ENCODE measurements around the gene LSMEM2. TPM values are rescaled to one million over a fixed set of nuclear protein-coding genes. Genes with fewer than 3 reads are reported as not detected.
"Not testable (repeated sequence)": the region's sequence is repeated elsewhere in the genome, so short reads cannot be mapped to it uniquely, and the experiment has no call there.

The LSMEM2 gene
- total RNA-seq, 1 experiment from 2014 or later = 1.6 TPM

GRCh38 chr3:50272911-50273688, 5.8 kb upstream of the LSMEM2 start:
- in situ Hi-C loops (cut with HindIII; ENCODE audit: low sequenced_read_pairs) = no loop called here
- DNase-seq (ENCODE audit: low spot score) = peak; percentile 81

DNA sequence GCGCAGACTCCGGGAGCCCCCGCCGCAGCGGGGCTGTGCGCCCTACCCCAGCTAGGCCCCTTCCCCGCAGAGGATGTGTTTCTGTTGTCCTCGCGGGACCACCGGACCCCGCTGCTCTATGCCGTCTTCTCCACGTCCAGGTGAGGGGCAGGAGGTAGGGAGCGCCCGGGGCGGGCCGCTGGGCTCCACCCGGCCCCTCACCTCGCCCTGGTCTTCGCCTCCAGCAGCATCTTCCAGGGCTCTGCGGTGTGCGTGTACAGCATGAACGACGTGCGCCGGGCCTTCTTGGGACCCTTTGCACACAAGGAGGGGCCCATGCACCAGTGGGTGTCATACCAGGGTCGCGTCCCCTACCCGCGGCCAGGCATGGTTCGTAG, 5.2 kb upstream of the LSMEM2 start:
- DNase-seq (ENCODE audit: low spot score) = no peak
- in situ Hi-C loops (cut with HindIII; ENCODE audit: low sequenced_read_pairs) = no loop called here

GRCh38 chr3:50274371-50275104, 4.3 kb upstream of the LSMEM2 start:
- peak; percentile 50 for DNase-seq (ENCODE audit: low spot score)

GRCh38 chr3:50275141-50275995, 3.5 kb upstream of the LSMEM2 start:
- in situ Hi-C loops (cut with HindIII; ENCODE audit: low sequenced_read_pairs) = no loop called here
- no peak for DNase-seq (ENCODE audit: low spot score)

More at GRCh38 chr3:50274371-50275104, 4.3 kb upstream of the LSMEM2 start:
- in situ Hi-C loops (cut with HindIII; ENCODE audit: low sequenced_read_pairs) = no loop called here

- in situ Hi-C loops (cut with HindIII; ENCODE audit: low sequenced_read_pairs) = no loop called here
Measured at GRCh38 chr3:50275996-50276761, 2.7 kb upstream of the LSMEM2 start.

GRCh38 chr3:50276762-50277101, 2.2 kb upstream of the LSMEM2 start:
- no peak for DNase-seq (ENCODE audit: low spot score)
- in situ Hi-C loops (cut with HindIII; ENCODE audit: low sequenced_read_pairs) = no loop called here

More at GRCh38 chr3:50275996-50276761, 2.7 kb upstream of the LSMEM2 start:
- no peak for DNase-seq (ENCODE audit: low spot score)

DNA sequence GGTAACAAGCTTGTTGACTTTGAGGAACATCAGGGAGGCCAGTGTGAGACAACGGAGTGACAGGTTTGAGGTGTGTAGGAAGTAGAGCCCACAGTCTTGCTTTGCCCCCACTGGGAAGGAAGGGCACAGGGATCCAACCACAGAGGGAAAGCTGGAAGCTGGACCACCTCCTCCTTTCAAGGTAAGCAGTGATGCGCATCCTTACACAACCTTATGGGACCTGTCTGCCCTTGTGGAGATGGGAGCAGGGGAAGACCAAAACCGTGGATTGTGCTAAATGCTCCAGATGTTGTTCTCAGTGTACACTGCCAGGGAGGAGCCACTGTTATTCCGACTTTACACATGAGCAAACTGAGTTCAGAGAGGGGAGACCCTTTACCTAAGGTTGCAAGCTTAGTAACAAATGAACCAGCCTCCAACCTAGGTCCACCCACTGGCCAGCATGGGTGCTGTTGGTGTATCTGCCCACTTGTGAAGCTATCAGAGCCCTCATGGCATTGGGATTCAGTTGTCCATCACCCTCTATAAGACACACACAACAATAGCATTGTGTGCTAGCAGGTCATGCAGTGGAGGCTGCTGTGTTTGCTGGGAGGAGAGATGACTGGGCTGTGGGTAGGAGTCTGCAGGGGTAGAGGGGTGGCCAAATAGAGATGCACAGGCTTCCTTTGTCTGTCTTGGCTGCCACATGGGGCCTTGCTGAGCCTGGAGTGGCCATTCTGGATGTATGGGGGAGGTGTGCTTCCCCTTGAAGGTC, 586 bp upstream of the LSMEM2 start:
- in situ Hi-C loops (cut with HindIII; ENCODE audit: low sequenced_read_pairs) = no loop called here
- DNase-seq (ENCODE audit: low spot score) = no peak

- no peak for DNase-seq (ENCODE audit: low spot score)
- in situ Hi-C loops (cut with HindIII; ENCODE audit: low sequenced_read_pairs) = no loop called here
Measured at GRCh38 chr3:50279255-50280016, 549 bp downstream of the LSMEM2 start.

- in situ Hi-C loops (cut with HindIII; ENCODE audit: low sequenced_read_pairs); DNase-seq (ENCODE audit: low spot score): not testable (repeated sequence)
Measured at GRCh38 chr3:50284121-50284520, 5.2 kb downstream of the LSMEM2 start.

- in situ Hi-C loops (cut with HindIII; ENCODE audit: low sequenced_read_pairs) = no loop called here
- DNase-seq (ENCODE audit: low spot score) = no peak
Measured at GRCh38 chr3:50286322-50287227, 7.7 kb downstream of the LSMEM2 start.

GRCh38 chr3:50287262-50287661, 8.4 kb downstream of the LSMEM2 start:
- DNase-seq (ENCODE audit: low spot score) = no peak
- in situ Hi-C loops (cut with HindIII; ENCODE audit: low sequenced_read_pairs) = no loop called here

- in situ Hi-C loops (cut with HindIII; ENCODE audit: low sequenced_read_pairs) = no loop called here
- DNase-seq (ENCODE audit: low spot score) = no peak
Measured at GRCh38 chr3:50288387-50289007, 9.6 kb downstream of the LSMEM2 start.

GRCh38 chr3:50289130-50289529, 10.2 kb downstream of the LSMEM2 start:
- no peak for DNase-seq (ENCODE audit: low spot score)
- in situ Hi-C loops (cut with HindIII; ENCODE audit: low sequenced_read_pairs) = no loop called here

DNA sequence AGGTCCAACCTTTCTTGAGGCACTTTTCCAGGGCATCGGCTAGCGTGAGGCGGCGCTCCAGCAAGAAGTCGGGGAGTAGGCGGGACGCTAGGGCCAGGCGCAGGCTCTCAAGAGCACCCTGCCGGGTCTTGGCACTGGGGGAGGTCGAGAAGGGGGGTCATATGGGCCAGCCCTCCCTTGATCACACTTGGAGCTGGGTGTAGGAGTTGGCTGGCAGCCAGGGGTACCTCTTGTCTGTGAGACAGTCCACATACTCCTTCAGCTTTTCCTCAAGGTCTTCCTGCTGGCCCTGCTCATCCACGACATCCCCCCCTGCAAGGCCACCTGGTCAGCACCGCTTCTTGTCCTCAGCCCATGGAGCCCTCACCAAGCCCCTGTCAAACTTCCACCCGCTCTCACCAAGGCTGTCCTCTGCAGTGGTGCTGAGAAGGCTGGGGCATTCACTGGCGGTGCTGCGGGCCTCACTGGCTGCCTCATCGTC, 11.3 kb downstream of the LSMEM2 start:
- in situ Hi-C loops (cut with HindIII; ENCODE audit: low sequenced_read_pairs) = no loop called here
- no peak for DNase-seq (ENCODE audit: low spot score)

DNA sequence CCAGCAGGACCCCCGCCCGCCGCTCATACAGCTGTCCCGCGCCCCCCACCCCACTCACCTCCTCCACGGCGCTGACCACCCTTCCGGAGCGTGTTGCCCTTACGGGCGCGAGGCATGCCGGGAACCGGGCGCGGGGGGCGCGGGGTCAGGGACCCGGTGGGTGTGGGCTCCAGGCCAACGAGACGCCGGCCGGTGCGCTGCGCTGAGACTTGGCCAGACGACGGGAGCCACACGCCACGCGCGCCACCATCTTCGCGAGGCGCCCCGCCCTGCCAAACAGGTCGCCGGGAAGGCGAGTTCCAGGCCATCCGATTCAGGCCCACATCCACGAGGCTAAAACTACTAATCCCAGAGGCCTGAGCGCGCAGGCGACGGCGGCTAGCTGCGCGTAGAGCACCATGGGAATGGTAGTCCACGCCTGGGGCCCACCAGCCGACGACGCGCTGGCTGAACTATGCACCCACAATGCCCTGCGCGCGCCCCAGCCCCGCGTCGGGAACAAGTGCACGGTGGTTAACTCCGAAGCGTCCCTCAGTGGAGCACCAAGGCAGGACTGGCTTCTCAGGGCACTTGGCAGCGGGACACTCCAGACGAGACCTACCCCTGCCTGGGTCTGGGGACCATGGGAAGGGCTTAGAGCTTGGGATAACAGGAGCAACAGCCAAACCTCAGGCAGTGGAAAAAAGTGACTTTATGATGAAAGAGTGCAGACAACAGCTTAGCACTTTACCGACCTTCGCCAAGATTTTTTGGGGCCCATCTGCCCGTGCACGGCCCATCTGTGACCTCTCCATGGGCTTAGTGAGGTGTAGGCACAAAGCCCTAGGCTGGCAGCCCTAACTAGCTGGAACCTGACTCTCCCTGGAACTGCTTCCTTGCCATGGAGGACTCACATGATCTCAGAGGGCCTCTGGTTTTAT, 13.5 kb downstream of the LSMEM2 start, which contains the start of gene IFRD2:
IFRD2 (minus strand) TSS at position 271 of the 920 bp plus-strand sequence; CDS start at position 116, 155 bp downstream.
- peak; percentile 98 for DNase-seq (ENCODE audit: low spot score)
- in situ Hi-C loops (cut with HindIII; ENCODE audit: low sequenced_read_pairs) = no loop called here

All from G401 (cell line).